Measurements from ENCODE around the gene EXOC4.

EXOC4 gene

DNA sequence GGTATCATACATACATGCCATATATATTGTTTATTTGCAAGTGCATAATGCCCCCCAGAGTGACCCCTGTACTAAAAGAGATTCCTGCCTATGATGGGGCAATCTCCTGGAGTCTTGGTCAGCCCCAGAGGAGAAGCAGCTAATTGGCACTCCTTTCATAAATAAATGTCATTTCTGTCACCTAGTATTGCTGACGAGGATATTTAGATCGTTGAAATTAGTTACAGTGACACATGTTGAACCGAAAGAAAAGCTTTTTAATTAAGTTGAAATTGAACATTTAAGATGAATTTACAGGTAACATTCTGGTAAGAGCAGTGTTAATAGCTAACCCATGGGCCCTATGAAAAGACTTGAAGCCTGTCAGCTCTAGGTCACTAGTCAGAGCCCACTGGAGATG lies 663.7 kb downstream of the EXOC4 start:
- DNase-seq, result no peak

DNA sequence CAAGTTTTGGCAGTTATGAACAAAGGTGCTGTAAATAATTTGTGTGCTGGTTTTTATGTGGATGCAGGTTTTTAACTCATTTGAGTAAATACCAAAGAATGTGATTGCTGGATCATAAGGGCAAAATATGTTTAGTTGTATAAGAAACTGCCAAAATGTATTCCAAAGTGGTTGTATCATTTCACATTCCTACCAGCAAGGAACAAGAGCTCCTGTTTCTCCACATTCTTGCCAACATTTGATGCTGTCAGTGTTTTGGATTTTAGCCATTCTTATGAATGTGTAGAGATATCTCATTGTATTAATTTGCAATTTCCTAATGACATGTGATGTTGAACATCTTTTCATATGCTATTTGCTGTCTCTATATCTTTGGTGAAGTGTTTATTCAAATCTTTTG lies 666.9 kb downstream of the EXOC4 start:
- no peak for DNase-seq

DNA sequence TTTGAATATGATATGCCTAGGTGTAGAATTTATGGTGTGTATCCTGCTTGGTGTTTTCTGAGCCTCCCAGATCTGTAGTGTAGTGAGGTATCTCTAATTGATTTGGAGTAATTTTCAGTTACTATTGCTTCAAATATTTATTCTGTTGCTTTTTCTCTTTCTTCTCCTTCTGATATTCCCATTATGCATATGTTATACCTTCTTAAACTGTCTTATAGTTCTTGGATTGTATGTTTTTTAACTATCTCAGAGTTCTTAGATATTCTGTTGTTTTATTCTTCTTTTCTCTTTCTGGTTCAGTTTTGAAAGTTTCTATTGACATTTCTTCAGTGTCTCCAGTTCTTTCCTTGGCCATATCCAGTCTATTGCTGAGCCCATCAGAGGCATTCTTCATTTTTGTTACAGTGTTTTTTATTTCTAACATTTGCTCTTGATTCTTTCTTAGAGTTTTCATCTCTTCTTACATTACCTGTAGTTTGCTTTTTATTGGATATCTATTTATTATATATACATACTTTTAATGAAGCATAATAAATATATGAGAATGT lies 668.8 kb downstream of the EXOC4 start:
- DNase-seq, result no peak

DNA sequence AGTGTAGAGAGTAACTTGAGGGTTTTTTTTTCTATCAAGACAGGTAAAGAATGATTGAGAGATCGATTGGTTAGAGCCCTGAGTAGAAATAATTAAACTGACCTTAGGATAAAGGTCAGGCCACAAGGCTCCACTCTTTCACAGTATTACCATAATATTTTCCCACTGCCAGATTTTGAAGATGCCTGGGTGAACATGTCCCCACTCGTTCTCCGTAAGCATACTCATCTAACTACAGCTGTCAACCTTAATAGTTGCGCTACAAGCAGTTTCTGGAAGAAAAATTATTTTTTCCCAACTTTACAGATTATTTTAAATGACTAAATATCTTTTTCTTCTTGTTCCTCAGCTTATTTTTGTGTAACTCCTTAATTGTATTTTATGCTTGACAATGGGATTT lies 671.1 kb downstream of the EXOC4 start:
- no peak for DNase-seq

DNA sequence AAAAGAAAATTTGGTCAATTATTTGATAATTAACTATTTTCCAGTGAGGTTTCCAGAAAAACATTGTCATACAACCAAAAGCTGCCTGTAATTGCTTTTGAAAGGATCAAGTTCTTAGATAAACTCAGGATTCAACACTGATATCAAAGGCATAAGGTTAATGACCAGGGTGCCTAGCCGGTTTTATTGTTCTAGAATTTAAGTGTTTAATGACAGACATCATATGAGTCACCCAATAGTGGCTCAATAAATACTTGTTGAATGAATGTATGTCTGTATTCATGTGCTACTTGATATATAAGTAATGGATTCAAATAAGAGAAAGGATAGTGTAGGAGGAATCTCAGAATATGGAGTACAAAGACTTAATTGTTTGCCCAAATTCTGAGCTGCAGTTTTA lies 678.2 kb downstream of the EXOC4 start:
- DNase-seq, result no peak

DNA sequence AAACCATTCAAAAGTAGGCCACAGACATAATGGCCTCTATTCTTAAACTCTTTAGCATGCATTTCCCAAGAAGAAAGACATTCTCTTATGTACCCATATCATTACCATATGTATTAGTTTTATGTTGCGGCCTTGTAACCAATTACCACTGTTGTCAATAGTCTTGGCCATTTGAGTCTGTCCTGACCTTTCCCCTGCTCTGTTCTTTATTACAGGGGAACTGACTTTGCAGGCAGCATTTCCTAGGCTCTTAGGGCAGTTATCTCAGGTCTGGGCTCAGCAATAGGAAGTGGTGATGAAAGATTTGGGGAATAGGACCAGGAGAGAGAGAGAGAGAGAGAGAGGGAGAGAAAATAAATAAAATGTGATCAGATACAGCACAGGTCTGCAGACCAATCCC lies 679.7 kb downstream of the EXOC4 start:
- DNase-seq, result no peak

DNA sequence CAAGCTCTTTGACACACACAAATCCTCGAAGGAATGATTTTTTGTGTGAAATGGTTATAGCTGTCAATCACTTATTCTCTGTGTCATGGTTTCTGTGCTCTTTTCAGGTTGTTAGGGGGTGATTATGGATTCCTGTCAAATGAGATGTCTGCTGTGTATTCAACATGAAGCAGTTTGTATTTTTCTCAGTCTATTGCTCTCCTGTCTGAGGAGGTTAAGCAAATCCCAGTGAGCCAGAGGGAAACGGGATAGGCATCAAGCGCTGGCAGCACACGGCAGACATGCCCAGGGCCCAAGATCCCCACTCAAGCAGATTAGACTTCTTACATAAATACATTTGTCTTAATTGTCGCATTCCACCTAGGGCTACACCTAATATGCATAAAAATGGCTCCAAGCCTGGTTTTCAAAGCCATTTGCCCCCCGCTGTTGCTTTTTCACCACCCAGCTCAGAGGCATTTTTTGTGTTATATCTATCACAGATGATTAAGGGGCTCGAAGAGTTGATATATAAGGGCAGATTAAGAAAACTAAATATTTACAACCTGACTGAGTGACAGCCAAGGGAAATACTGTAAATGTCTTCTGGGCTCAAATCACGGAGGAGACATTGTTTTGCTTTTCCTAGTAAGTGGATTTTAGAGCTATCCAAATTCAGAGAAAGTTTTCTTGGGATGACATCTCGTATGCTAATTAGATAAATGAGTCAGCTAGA lies 681.5 kb downstream of the EXOC4 start:
- no peak for DNase-seq

DNA sequence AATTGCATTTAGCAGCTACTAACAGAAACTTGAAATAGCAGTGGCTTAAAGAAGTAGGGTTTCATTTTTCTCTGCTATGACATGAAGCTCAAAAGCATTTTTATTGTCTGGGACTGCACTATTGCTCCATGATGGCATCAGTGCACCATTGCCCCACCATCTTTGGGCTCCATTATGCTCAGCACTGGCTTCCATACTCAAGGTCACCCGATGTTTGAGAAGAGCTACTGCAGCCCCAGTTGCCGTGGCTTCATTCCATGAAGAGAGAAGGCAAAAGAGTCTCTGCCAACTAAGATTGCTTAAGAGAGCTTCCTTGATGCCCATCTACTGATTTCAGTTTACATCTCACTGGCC lies 682.1 kb downstream of the EXOC4 start:
- DNase-seq, result no peak

DNA sequence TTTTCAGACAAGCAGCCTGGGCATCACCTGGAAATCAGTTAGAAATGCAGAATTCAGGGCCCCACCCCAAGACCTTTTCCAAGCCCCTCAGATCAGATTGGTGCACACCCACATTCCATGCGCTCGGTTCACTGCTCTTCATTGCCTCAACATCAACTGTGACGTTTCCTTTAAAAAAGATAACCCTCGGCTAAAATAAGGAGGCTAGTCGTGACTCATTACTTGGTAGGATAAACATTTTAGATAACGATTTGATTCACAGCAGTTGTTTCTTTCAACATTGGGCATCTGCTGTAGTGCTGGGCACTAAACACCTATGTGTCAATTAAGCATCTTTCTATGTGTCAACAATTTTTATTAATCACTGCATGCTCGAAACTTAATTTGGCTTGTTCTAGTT lies 683.2 kb downstream of the EXOC4 start:
- DNase-seq, result no peak

DNA sequence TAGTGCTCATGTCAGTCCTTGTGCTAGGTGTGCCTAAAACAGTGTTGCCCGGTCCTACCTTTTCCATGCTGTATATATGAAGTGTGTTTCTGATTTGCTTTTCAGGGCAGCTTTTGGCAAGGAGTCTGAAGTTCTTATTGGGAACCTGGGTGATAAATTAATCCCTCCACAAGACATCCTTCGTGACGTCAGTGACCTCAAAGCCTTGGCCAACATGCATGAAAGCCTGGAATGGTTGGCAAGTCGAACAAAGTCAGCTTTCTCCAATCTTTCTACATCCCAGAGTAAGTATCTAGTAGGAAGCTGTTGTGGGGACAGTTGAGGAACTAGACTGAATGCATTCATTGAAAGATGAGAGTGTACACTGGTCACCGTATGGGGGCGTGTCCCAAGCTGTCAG lies 684.9 kb downstream of the EXOC4 start:
- no peak for DNase-seq

DNA sequence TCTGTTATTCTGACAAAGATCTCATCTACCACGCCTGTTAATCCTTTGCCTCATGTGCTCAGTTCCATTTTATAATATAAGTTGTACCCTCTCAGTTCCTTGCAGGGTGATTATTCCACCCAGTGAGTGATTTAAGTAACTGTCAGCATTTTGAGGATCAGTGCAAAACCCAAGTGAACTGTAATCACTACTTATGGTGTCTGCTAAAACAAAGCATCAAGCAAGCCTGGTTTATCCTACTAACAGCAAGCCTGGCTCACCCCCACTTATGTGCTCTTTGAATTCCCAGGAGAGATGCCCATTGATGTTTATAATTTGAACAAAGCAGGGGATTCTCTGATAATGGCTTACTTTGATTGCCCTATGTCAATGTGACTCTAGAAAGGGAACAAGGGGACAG lies 687.5 kb downstream of the EXOC4 start:
- DNase-seq, result no peak

DNA sequence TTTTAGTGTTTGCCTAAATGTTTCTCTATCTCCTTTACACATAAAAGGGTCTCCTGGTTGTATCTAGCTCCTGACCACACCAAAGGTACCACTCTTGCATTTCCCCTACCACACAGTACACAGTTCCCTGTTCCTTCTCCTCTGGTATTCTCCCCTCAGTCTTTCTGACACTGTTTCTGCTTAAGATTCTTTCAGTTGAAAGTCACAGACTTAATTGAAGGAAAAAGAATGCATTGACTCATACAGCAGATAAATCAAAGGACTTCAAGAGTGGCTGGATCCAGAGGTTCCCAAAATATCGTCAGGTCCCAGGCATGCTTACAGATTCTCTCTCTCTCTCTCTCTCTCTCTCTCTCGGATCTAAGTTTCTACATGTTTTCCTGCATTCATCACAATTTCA lies 688.6 kb downstream of the EXOC4 start:
- no peak for DNase-seq

DNA sequence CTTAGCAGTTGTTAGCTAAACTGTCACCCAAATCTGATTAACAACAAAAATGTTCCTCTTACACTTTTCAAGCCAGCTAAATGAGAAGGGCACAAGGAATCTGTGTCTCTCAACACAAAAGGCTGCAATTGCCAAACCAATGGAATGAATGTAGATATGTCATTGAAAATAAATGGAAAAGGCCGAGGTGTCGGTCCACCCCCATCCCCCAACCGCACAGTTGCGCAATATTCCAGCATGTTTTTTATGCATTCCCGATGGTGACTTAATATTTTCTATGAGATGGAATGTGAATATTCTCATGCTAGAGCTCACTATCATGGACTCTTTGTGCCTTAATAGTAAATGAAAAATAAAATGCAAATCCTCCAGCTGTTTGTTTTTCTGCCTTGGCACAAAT lies 692.6 kb downstream of the EXOC4 start:
- DNase-seq, result no peak

DNA sequence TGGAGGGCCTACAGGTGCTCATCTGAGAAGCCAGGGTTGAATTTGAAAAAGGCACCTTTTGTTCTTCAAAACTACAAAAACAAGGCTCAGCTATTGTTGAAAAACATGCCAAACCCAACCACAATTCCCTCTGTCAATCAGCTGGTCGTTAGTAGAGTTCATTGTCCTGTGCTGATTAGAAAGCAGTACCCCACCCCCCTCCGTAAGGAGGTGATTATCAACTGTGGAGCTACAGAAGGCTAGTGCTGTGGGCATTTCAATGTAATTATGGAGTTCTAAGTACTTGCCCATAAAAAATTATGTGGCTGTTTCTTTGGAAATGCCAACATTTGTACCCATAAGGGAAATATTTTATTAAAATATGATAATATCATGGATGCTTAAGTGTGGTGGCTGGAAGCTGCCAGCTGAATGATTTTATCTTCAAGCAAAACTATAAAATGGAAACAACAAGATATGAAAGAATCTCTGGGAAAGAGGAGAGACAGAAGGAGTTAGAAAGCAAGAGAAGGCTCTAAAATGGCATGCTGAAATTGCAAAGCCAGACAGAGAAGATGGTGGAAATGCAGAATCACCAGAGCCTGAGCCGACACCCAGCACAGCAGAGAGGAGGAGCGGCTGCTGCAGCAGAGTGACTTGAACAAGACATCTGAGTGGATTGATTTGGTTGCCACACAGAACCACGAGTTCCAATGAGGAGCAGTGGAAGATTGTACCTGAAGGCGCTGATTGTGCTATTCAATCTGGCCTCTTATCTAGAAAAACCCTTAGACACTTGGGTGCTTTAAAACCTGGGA lies 694.8 kb downstream of the EXOC4 start:
- DNase-seq, result no peak

DNA sequence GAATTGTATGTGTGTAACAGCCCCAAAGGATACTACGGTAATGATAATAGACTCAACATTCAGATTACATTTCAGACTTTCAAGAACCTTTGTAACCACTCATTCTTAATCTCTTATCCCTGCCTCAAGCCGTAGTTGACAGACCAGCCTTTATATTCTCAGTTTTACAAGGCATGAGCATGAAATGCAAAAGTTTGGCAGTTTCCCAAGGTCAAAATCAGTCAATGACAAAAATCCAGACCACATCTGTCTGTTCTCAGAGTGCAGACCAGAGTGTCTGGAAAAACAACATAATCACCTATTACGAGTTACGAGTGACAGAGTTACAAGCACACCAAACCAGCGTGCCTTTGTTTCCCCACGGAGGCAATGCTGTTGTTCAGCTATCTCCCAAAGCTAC lies 695.7 kb downstream of the EXOC4 start:
- DNase-seq, result no peak

DNA sequence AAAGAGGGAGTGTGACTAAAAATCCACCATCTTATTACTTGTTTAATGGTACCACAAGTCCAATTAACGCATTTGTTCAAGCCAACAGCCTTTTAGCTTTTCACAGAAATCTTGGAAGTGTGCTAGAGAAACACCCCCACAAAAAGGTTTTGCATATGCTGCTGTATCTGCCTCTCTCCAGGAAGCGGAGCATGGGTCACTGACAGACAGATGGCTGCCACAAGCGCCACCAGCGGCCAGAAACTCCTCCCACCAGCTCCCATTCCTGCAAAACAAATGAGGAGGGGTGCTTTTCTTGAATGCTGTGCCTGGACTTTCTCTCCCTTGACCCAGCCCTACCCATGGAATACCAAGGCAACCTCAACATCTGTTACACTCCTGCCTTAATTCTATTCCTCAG lies 698.0 kb downstream of the EXOC4 start:
- no peak for DNase-seq

DNA sequence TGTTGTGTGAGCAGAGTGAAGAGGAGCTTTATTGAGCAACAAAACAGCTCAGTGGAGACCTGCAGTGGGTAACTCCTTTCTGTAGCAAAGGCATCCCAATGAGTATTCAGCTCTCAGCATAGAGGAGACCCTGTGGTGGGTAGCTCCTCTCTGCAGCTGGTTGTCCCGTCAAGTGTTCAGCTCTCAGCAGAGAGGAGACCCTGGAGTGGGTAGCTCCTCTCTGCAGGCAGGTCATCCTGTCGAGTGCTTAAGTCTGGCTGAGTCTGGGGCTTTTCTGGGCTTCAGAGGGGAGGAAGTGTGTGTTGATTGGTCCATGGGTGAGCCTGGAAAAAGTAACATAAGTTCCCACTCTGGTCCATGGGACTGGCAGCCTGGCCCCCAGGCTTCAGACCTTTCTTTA lies 702.3 kb downstream of the EXOC4 start:
- DNase-seq, result no peak

DNA sequence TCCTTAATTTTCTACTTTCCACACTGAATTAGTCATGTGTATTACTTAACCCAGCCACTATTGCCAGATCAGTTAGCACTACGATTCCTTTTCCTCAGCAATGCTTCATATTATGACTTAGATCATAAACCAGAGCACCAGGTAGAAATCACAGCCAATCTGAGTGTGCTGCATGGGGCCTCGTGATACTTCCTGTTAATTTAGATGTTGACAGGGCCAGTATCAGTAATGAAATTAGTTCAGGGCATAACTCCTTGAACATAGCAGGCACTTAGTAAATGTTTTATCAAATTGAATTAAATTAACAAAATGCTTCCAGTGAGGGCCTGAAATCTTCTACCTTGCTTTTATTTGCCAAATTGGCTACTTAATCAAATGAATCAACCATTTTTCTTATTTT lies 705.0 kb downstream of the EXOC4 start:
- no peak for DNase-seq

DNA sequence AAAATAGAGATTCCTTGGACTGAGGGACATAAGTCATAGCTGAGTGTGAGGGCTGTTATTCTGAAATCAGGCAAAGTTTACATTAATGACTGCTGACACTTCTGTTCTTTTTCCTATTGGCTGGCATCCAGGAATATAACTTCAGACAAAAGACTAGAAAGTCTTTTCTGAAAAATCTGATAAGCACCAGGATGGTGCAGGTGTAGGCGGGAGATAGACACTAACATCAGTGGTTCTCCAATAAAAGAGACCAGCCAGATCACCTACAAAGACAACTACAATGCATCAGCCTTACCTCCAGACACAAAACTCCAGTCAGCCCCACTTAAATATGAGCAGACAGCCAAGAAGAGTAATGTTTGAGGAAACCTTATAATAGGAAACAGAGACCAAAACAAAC lies 705.9 kb downstream of the EXOC4 start:
- no peak for DNase-seq

DNA sequence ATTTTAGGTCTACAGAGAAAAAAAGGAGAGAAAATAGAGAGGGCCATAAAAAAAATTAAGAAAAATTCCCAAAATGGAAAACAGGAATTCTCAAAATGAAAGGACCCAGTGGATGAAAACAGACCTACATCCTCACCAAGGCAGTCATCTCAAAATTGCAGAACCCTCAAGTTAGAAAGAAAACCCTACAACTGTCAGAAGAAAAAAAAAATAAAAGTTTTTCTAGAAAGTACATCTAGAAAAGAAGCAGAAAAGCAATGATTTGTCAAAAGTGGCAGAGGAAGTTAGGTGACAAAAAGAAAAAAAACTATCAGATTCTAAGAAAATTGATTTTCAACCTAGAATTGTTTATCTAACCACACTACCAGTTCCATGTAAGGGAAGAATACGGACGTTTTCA lies 706.6 kb downstream of the EXOC4 start:
- no peak for DNase-seq

DNA sequence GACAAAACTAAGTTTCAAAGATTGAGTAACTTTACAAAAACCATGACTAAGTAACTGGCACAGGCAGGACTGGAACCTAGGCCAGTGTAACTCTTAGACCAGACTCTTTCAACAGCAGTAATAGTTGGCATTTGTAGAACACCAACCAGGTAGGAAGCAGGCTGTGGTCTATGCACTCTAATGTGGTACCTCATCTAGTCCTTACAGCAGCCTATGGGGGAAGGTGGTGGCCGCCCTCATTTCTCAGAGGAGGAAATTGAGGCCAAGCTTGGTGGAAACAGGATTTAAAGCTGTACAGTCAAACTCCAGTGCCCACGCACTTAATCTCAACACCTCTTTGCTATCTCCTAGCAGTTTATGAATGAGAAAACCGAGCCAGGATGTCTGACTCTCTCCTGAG lies 708.8 kb downstream of the EXOC4 start:
- no peak for DNase-seq

DNA sequence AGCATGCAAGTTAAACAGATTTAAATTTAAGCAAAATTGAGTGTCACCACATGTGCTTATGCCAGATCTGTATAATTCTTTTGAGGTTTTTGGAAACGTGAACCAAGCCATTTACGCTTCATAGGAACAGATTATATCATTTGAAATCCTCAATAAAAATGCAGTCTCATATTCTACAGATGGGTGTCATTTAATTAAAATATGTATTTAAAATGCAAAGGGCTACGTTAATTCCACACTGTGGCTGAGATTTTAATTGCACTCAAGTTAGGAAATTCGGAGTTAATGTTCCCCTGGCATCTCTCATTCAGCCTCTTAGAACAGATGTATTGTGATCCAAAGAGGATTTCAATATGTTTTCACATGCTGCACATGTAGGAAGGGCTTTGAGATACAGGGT lies 709.8 kb downstream of the EXOC4 start:
- no peak for DNase-seq

DNA sequence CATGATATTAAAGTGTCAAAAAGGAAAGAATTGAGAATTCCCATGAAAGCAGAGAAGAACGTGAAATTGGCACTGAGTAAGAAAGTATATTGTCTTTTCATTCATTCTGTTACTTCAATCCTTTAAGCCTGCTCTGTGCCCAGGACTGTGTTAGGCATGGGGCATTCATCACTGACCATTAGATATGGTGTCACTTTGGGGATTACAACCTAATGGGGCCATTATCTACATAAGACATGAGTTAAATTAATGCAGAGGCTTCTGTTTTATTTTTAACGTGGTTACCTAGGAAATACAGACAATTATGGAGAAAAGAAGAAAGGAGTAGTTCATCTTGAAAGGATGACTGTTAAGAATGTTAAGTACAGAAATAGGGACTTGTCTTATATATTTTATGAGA lies 710.8 kb downstream of the EXOC4 start:
- no peak for DNase-seq

DNA sequence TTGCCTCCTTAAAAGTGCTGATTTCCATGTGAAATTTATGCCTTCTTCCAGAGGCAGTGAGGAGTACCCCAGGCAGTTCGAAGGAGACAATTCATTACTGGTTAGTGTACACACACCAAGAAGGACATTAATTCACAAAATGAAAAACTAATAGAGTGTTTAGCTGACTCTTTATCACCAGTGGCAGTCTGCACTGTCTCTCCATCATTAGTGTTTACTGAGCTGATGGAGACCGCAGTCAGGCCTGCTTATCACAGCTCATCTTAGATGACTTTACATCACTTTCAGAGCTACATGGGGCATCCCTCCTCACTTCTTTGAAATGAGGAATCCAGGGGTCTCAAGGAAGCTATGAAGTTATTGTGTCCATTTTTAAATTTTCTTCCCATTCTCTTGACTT lies 718.7 kb downstream of the EXOC4 start:
- DNase-seq, result no peak

DNA sequence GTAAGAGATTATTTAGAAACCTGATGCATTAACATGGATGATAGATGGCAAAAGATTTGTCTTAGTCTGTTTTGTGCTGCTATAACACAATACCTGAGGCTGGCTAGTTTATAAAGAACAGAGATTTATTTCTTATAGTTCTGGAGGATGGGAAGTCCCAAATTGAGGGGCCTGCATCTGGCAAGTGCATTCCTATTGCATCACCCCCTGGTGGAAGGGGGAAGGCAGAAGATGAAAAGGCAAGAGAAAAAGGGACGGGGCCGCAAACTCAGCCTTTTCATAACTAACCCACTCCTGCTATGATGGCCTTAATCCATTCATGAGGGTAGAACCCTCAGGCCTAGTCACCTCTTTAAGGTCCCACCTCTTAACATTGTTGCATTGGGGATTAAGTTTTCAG lies 720.8 kb downstream of the EXOC4 start:
- no peak for DNase-seq
